Prostate gland (tissue), 2 donors: ENCODE data around the gene CRYBG3.

Experiments
- CTCF ChIP-seq, 4 experiments: fragments of 200-600 bp in 2 of 4; fragments of 450-650 bp in 2 of 4; sonication (generic) in 2 of 4; IDR thresholded peaks; 1 replicate in 3 of 4; 2 replicates in 1 of 4; pipeline ENCODE4 v1.5.1; 2016 to 2019; ENCODE audit warnings: antibody characterized with exemption in 4 of 4, mild to moderate bottlenecking in 2 of 4, moderate library complexity in 2 of 4
- POLR2A ChIP-seq: fragments of 450-650 bp; IDR thresholded peaks from one replicate; pipeline ENCODE4 v1.6.1; 2016; ENCODE audit warnings: antibody characterized with exemption, mild to moderate bottlenecking

- TF ChIP-seq CTCF (IDR thresholded peaks at IDR 0.05) (no peak), POLR2A (no peak)
Observed at GRCh38 chr3:97831140-97831539, 9.3 kb downstream of the CRYBG3 start.
